Thymus (tissue), 11 donors: ENCODE results near the gene RGS6. TPM values are rescaled to one million over a fixed set of nuclear protein-coding genes. Genes with fewer than 3 reads are reported as not detected.

Experiments used
- DNase-seq, 9 donors: peaks; one replicate each; pipeline ENCODE4 v3.0.0-alpha.2; 2013; ENCODE audit warnings: low spot score in 9 of 9, low read depth in 6 of 9, missing footprints in 1 of 9
- H3K27ac ChIP-seq, 2 donors: one replicate each; pipeline ENCODE4 v1.5.1; 2013; ENCODE audit warnings: control low read depth in 1 of 2, low read depth in 1 of 2, low read length in 1 of 2, mild to moderate bottlenecking in 1 of 2, moderate library complexity in 1 of 2
- H3K27me3 ChIP-seq, 2 donors: one replicate each; pipeline ENCODE4 v1.5.1; 2013; ENCODE audit warnings: low read length in 1 of 2; ENCODE audit not compliant: control insufficient read depth in 2 of 2, insufficient read depth in 1 of 2
- H3K36me3 ChIP-seq, 2 donors: one replicate each; pipeline ENCODE4 v1.5.1; 2013; ENCODE audit warnings: low read length in 1 of 2, mild to moderate bottlenecking in 1 of 2, moderate library complexity in 1 of 2; ENCODE audit not compliant: control insufficient read depth in 2 of 2, insufficient read depth in 2 of 2
- H3K4me1 ChIP-seq, 2 donors: one replicate each; pipeline ENCODE4 v1.5.1; 2013; ENCODE audit warnings: low read length in 2 of 2; ENCODE audit not compliant: control insufficient read depth in 2 of 2, insufficient read depth in 2 of 2
- H3K4me3 ChIP-seq, 2 donors: one replicate each; pipeline ENCODE4 v1.5.1; 2013; ENCODE audit warnings: low read length in 2 of 2, control low read depth in 1 of 2, mild to moderate bottlenecking in 1 of 2
- H3K9me3 ChIP-seq, 2 donors: one replicate each; pipeline ENCODE4 v1.5.1; 2013; ENCODE audit warnings: low read length in 1 of 2, mild to moderate bottlenecking in 1 of 2; ENCODE audit not compliant: control insufficient read depth in 2 of 2, insufficient read depth in 1 of 2
- WGBS: extraction: QIAGEN DNeasy Blood & Tissue Kit; methylation state at CpG from one replicate; pipeline ENCODE4 v1.1.7; 2013; 5-methylcytosine and 5-hydroxymethylcytosine counted together
- polyA plus RNA-seq: library from polyadenylated mRNA; stranded (reverse); fragments of 200-250 nt; gene quantifications from one replicate; pipeline ENCODE4 v1.2.3, GENCODE V29; 2013
- total RNA-seq: library from RNA; stranded (reverse); fragments of 120-200 nt; gene quantifications from one replicate; pipeline ENCODE4 v1.2.4, GENCODE V29; 2013
- donor health status: healthy.

Gene RGS6
- total and polyA plus RNA-seq, 2 donors, result 0.28 to 0.80 TPM

GRCh38 chr14:72485695-72486094 lies 553.5 kb downstream of the RGS6 start:
- Histone ChIP-seq H3K4me3 (no peak overlapping the region), H3K36me3 (no peaks in the 10 kb centered on the region), H3K4me1 (peaks cover 5 to 8% of the 10 kb centered on the region in 2 donors), H3K27me3 (no peaks in the 10 kb centered on the region), H3K9me3 (no peaks in the 10 kb centered on the region), H3K27ac (no peak overlapping the region)
- WGBS, result 94% methylated on average over 1 of the region's 1 CpG
- no peak for DNase-seq

- Histone ChIP-seq H3K36me3 (no peaks in the 10 kb centered on the region), H3K27me3 (no peaks in the 10 kb centered on the region), H3K9me3 (no peaks in the 10 kb centered on the region), H3K4me1 (no peaks in the 10 kb centered on the region), H3K4me3 (no peak overlapping the region), H3K27ac (no peak overlapping the region)
- 97% methylated on average over 2 of the region's 2 CpGs for WGBS
- DNase-seq, result no peak
These were observed 556.3 kb downstream of the RGS6 start for GRCh38 chr14:72488514-72488913.

DNA sequence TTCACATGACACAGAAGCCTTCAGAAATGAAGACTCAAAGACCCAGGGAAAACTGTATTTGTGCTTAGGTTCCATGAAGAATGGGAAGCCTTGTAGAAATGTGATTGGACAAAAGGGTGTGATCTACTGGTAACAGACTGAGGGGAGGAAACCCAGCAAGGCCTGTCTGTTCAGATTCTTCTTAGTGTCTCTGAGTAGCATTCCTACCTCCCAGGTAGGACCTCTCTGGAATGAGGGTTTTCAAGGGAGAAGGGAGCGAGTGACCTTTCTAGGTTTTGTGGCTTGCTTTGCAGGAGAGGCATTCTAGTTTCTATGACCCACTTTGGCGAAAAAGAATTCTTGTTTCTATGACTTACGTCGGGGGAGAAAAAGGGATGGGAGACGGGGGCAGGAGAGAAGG lies 560.0 kb downstream of the RGS6 start:
- H3K9me3 ChIP-seq, result no peaks in the 10 kb centered on the region
- no peak overlapping the region for H3K27ac ChIP-seq
- WGBS, result 97% methylated on average over 5 of the region's 5 CpGs
- H3K4me3 ChIP-seq, result no peak overlapping the region
- DNase-seq, result no peak
- H3K27me3 ChIP-seq, result no peaks in the 10 kb centered on the region
- H3K36me3 ChIP-seq, result no peaks in the 10 kb centered on the region
- no peaks in the 10 kb centered on the region for H3K4me1 ChIP-seq

- H3K27me3 ChIP-seq, result no peaks in the 10 kb centered on the region
- no peak overlapping the region for H3K4me3 ChIP-seq
- DNase-seq, result no peak
- no peaks in the 10 kb centered on the region for H3K36me3 ChIP-seq
- no peaks in the 10 kb centered on the region for H3K4me1 ChIP-seq
- H3K27ac ChIP-seq, result no peak overlapping the region
- no peaks in the 10 kb centered on the region for H3K9me3 ChIP-seq
- WGBS, result 15% methylated on average over 1 of the region's 1 CpG
These were observed 563.4 kb downstream of the RGS6 start for GRCh38 chr14:72495668-72496067.

- Histone ChIP-seq H3K27ac (no peak overlapping the region), H3K36me3 (no peaks in the 10 kb centered on the region), H3K4me3 (no peak overlapping the region), H3K4me1 (no peaks in the 10 kb centered on the region), H3K9me3 (no peaks in the 10 kb centered on the region), H3K27me3 (no peaks in the 10 kb centered on the region)
- no peak for DNase-seq
- WGBS, result 96% methylated on average over 7 of the region's 7 CpGs
These were observed 566.4 kb downstream of the RGS6 start for GRCh38 chr14:72498646-72499045.

GRCh38 chr14:72499746-72500145 lies 567.5 kb downstream of the RGS6 start:
- H3K9me3 ChIP-seq, result peaks cover 0 to 3% of the 10 kb centered on the region in 2 donors
- H3K4me1 ChIP-seq, result no peaks in the 10 kb centered on the region
- H3K36me3 ChIP-seq, result no peaks in the 10 kb centered on the region
- H3K27ac ChIP-seq, result no peak overlapping the region
- no peak for DNase-seq
- 78% methylated on average over 5 of the region's 5 CpGs for WGBS
- no peak overlapping the region for H3K4me3 ChIP-seq
- no peaks in the 10 kb centered on the region for H3K27me3 ChIP-seq

- H3K4me1 ChIP-seq, result no peaks in the 10 kb centered on the region
- H3K36me3 ChIP-seq, result no peaks in the 10 kb centered on the region
- DNase-seq, result no peak
- 94% methylated on average over 4 of the region's 4 CpGs for WGBS
- H3K27me3 ChIP-seq, result no peaks in the 10 kb centered on the region
- peaks cover 0 to 5% of the 10 kb centered on the region in 2 donors for H3K9me3 ChIP-seq
- H3K4me3 ChIP-seq, result no peak overlapping the region
- no peak overlapping the region for H3K27ac ChIP-seq
These were observed 568.1 kb downstream of the RGS6 start for GRCh38 chr14:72500234-72500838.

DNA sequence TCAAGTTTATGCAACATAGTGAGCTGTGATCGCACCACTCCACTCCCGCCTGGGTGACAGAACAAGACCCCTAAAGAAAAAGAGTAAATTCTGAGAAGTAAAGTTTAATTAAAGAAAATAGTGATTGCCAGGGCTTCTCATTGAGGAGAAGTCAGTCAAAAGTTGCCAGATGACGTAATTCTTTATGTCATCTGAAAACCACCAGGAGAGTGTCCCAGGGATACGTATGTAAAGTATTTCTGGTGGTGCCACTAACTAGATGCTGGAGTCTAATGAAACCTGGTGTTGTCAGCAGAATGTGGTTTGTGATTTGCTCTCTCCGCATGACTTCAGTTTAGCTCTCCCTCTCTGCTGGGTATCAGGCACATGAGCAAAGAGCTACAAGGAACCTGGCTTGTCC lies 569.2 kb downstream of the RGS6 start:
- peaks cover 0 to 5% of the 10 kb centered on the region in 2 donors for H3K9me3 ChIP-seq
- no peaks in the 10 kb centered on the region for H3K4me1 ChIP-seq
- DNase-seq, result no peak
- no peak overlapping the region for H3K4me3 ChIP-seq
- H3K27me3 ChIP-seq, result no peaks in the 10 kb centered on the region
- 98% methylated on average over 5 of the region's 5 CpGs for WGBS
- no peaks in the 10 kb centered on the region for H3K36me3 ChIP-seq
- H3K27ac ChIP-seq, result no peak overlapping the region

DNA sequence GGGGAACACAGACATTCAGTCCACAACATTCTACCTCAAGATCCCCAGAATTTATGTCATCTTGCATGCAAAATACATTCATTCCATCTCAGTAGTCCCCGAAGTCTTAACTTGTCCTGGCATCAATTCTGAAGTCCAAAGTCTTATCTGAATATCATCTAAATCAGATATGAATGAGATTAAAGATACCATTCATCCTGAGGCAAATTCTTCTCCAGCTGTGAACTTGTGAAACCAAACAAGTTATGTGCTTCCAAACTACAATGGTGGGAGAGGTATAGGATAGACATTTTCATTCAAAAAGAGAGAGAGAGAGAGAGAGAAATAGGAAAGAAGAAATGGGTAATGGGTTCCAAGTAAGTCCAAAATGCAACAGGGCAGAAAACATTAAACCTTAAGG lies 571.0 kb downstream of the RGS6 start:
- 97% methylated on average over 1 of the region's 1 CpG for WGBS
- H3K36me3 ChIP-seq, result no peaks in the 10 kb centered on the region
- no peak for DNase-seq
- no peak overlapping the region for H3K27ac ChIP-seq
- H3K4me1 ChIP-seq, result no peaks in the 10 kb centered on the region
- H3K9me3 ChIP-seq, result peaks cover 0 to 5% of the 10 kb centered on the region in 2 donors
- H3K4me3 ChIP-seq, result no peak overlapping the region
- H3K27me3 ChIP-seq, result no peaks in the 10 kb centered on the region
